Activated CD8-positive, alpha-beta T cell treated with anti-CD3 and anti-CD28 coated beads, Interleukin-2, amount 10 ng/mL, durations not matched to agents 7 days and 5 days (primary cell): ENCODE measurements around the gene PORCN. TPM values are rescaled to one million over a fixed set of nuclear protein-coding genes. Genes with fewer than 3 reads are reported as not detected.

Source experiments
- ATAC-seq: fragments of 150-1000 bp; cut with Tn5 transposase; one replicate; pipeline ENCODE4 v1.10.0; 2021; ENCODE audit warnings: moderate library complexity
- CTCF ChIA-PET: fragments of 350-600 bp; sonication (Branson Sonifier 250); formaldehyde crosslinking; loops from one replicate; lab custom pipeline; 2021; ENCODE audit warnings: antibody characterized with exemption; lab: Charles Lee
- POLR2A ChIA-PET: fragments of 350-600 bp; sonication (Branson Sonifier 250); formaldehyde crosslinking; loops from one replicate; lab custom pipeline; 2021; ENCODE audit warnings: antibody characterized with exemption; lab: Charles Lee
- DNase-seq: peaks from one replicate; pipeline ENCODE4 v3.0.0-alpha.2; 2020
- H3K27ac Mint-ChIP-seq: one replicate; pipeline ENCODE4 v1.8.0; 2021; ENCODE audit warnings: mild to moderate bottlenecking, mixed read lengths
- H3K27me3 Mint-ChIP-seq: one replicate; pipeline ENCODE4 v1.8.0; 2021; ENCODE audit warnings: low read depth, mixed read lengths
- H3K36me3 Mint-ChIP-seq: one replicate; pipeline ENCODE4 v1.8.0; 2021; ENCODE audit warnings: low read depth, mixed read lengths
- H3K4me1 Mint-ChIP-seq: one replicate; pipeline ENCODE4 v1.8.0; 2021; ENCODE audit warnings: low read depth, mixed read lengths
- H3K4me3 Mint-ChIP-seq: one replicate; pipeline ENCODE4 v1.8.0; 2021; ENCODE audit warnings: mild to moderate bottlenecking, mixed read lengths
- H3K9me3 Mint-ChIP-seq: one replicate; pipeline ENCODE4 v1.8.0; 2022; ENCODE audit warnings: mixed read lengths; ENCODE audit not compliant: insufficient read depth
- total RNA-seq, 2 experiments: library from RNA; stranded (reverse); gene quantifications; one replicate each; pipeline ENCODE4 v1.2.3, GENCODE V29; 2021

Gene PORCN
- total RNA-seq, 2 experiments from 2014 or later: 19.4 to 22.7 TPM

DNA sequence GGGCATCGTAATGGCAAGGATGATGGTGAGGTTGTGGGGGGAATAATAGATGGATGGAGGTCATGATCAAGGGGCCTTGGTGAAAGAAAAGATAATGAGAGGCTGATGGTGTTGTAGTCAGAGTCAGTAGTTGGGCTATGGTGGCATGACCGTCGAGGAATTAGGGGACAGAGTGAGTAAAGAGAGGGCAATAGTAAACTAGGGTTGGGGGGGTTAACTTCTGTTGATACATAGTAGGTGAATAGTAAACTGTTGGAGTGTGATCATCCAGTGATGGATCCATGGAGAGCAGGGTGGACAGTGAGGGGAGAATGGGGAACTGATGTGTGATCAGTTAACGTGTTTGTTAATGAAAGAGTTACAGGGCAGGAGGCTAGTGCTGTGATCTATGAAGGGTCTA lies 31.9 kb upstream of the PORCN start:
- Mint-ChIP-seq H3K27me3 (no peaks in the 10 kb centered on the region), H3K4me3 (peak overlapping the region; percentile 94), H3K36me3 (peaks cover 28% of the 10 kb centered on the region), H3K27ac (peak overlapping the region; percentile 92), H3K9me3 (no peaks in the 10 kb centered on the region), H3K4me1 (peaks cover 42% of the 10 kb centered on the region)
- DNase-seq (no peak), ATAC-seq (no peak)
- CTCF ChIA-PET: no interaction called here
- POLR2A ChIA-PET: no interaction called here

GRCh38 chrX:48477960-48478755 lies 30.6 kb upstream of the PORCN start:
- POLR2A ChIA-PET: no interaction called here
- H3K27ac Mint-ChIP-seq: peak overlapping the region; percentile 92

GRCh38 chrX:48478806-48479205 lies 30.0 kb upstream of the PORCN start:
- POLR2A ChIA-PET: no interaction called here

More at GRCh38 chrX:48477960-48478755, 30.6 kb upstream of the PORCN start:
- no peaks in the 10 kb centered on the region for H3K27me3 Mint-ChIP-seq
- peaks cover 41% of the 10 kb centered on the region for H3K4me1 Mint-ChIP-seq
- ATAC-seq (no peak), DNase-seq (no peak)
- peaks cover 33% of the 10 kb centered on the region for H3K36me3 Mint-ChIP-seq
- H3K4me3 Mint-ChIP-seq: peak overlapping the region; percentile 94
- no peaks in the 10 kb centered on the region for H3K9me3 Mint-ChIP-seq
- CTCF ChIA-PET: no interaction called here

DNA sequence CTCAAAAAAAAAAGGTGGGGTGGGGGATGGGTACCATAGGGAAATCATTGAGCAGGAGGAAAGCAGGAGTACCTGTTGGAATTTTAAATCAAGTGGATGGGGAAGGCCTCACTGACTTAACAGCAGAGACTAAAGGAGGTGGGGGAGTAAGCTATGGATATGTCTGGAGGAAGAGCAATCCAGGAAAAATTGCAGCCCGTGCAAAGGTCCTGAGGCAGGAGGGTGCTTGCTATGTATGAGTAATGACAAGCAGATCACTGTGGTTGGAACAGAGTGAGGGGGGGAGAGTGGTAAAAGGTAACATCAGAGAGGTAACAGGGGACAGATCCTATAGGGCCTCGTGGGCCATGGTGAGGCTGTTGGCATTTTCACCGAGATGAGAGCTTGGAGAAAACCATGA lies 28.6 kb upstream of the PORCN start:
- Mint-ChIP-seq H3K27me3 (no peaks in the 10 kb centered on the region), H3K36me3 (peaks cover 33% of the 10 kb centered on the region), H3K9me3 (no peaks in the 10 kb centered on the region), H3K4me1 (peaks cover 23% of the 10 kb centered on the region), H3K4me3 (no peak overlapping the region), H3K27ac (peak overlapping the region; percentile 46)
- ChIA-PET POLR2A (no interaction called here), CTCF (interaction anchor here (1.2 kb wide), 1 partner anchor 14 kb away, joined by 3 read pairs; no protein-coding TSS in a partner anchor)
- ATAC-seq: no peak
- no peak for DNase-seq

More at GRCh38 chrX:48478806-48479205, 30.0 kb upstream of the PORCN start:
- DNase-seq: no peak
- CTCF ChIA-PET: interaction anchor here (1.2 kb wide), 1 partner anchor 15 kb away, joined by 3 read pairs; no protein-coding TSS in a partner anchor
- H3K4me1 Mint-ChIP-seq: peaks cover 36% of the 10 kb centered on the region
- H3K36me3 Mint-ChIP-seq: peaks cover 33% of the 10 kb centered on the region
- no peak for ATAC-seq
- H3K27me3 Mint-ChIP-seq: no peaks in the 10 kb centered on the region
- H3K27ac Mint-ChIP-seq: peak overlapping the region; percentile 60
- no peak overlapping the region for H3K4me3 Mint-ChIP-seq
- H3K9me3 Mint-ChIP-seq: no peaks in the 10 kb centered on the region

DNA sequence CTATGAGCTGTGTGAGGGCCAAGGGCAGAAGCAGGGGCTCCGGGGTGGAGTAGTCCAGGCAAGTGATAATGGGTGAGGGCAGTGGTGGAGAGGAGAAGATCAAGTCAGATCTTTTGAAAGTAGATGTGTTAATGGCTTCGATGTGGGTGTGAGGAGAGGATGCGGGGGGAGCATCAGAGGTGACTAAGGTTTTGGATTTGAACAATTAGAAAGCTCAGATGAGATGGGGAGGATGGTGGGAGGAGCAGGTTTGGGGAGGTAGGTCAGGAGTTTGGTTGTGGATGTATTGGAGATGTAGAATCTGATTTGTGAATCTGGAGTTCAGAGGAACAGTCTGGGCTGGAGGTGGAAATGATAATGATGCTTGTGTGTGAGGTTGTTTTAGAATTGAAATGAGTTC lies 28.2 kb upstream of the PORCN start:
- CTCF ChIA-PET: no interaction called here
- peaks cover 33% of the 10 kb centered on the region for H3K36me3 Mint-ChIP-seq
- H3K27me3 Mint-ChIP-seq: no peaks in the 10 kb centered on the region
- DNase-seq: no peak
- peaks cover 21% of the 10 kb centered on the region for H3K4me1 Mint-ChIP-seq
- POLR2A ChIA-PET: no interaction called here
- no peak for ATAC-seq
- H3K27ac Mint-ChIP-seq: peak overlapping the region; percentile 46
- H3K4me3 Mint-ChIP-seq: no peak overlapping the region
- H3K9me3 Mint-ChIP-seq: no peaks in the 10 kb centered on the region

GRCh38 chrX:48482526-48482925 lies 26.3 kb upstream of the PORCN start:
- ChIA-PET CTCF (no interaction called here), POLR2A (no interaction called here)
- DNase-seq (no peak), ATAC-seq (no peak)
- Mint-ChIP-seq H3K9me3 (no peaks in the 10 kb centered on the region), H3K4me3 (no peak overlapping the region), H3K36me3 (peaks cover 31% of the 10 kb centered on the region), H3K27me3 (no peaks in the 10 kb centered on the region), H3K27ac (no peak overlapping the region), H3K4me1 (peaks cover 11% of the 10 kb centered on the region)

- Mint-ChIP-seq H3K9me3 (no peaks in the 10 kb centered on the region), H3K27ac (no peak overlapping the region), H3K4me3 (no peak overlapping the region), H3K4me1 (no peaks in the 10 kb centered on the region), H3K27me3 (no peaks in the 10 kb centered on the region), H3K36me3 (peaks cover 4% of the 10 kb centered on the region)
- CTCF ChIA-PET: no interaction called here
- POLR2A ChIA-PET: interaction anchor here (0.7 kb wide), 1 partner anchor 78 kb away, joined by 4 read pairs; no protein-coding TSS in a partner anchor
- ATAC-seq (no peak), DNase-seq (no peak)
Observed at GRCh38 chrX:48487362-48487798, 21.4 kb upstream of the PORCN start.

DNA sequence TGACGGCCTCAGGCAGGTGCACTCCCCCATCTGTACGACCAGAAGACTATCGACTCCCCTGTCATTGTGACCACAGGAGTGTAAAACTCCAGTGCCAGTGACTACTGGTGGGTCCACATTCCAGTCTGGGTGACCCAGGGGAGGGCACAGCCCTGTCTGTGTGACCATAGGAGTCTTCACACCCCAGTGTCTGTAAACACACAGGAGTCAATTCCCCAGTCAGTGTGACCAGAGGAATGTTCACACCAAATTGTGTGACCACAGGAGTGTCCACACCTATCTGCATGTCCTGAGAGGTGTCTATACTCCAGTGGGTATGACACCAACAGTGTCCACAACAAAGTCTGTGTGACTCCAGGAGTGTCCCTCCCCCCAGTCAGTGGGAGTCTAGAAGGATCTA lies 20.8 kb upstream of the PORCN start:
- no peaks in the 10 kb centered on the region for H3K9me3 Mint-ChIP-seq
- ATAC-seq (no peak), DNase-seq (no peak)
- H3K4me3 Mint-ChIP-seq: no peak overlapping the region
- no peak overlapping the region for H3K27ac Mint-ChIP-seq
- ChIA-PET POLR2A (no interaction called here), CTCF (no interaction called here)
- peaks cover 4% of the 10 kb centered on the region for H3K36me3 Mint-ChIP-seq
- no peaks in the 10 kb centered on the region for H3K27me3 Mint-ChIP-seq
- no peaks in the 10 kb centered on the region for H3K4me1 Mint-ChIP-seq

DNA sequence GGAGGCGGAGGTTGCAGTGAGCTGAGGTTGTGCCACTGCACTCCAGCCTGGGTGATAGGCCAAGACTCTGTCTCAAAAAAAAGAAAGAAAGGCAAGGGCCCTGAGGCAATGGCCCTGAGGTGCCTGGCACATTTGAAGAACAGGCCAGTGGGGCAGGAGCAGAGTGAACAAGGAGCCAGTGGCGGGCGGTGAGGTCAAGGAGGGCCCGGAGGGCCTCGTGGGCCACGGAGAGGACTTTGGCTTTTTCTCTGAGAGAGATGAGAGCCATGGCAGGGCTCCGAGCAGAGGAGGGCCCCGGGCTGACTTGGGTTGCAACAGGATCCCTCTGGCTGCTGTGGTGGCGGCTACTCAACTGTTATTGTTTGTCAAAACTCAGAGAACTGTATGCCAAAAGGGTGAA lies 19.5 kb upstream of the PORCN start:
- no peaks in the 10 kb centered on the region for H3K9me3 Mint-ChIP-seq
- H3K4me1 Mint-ChIP-seq: no peaks in the 10 kb centered on the region
- ATAC-seq (no peak), DNase-seq (no peak)
- POLR2A ChIA-PET: no interaction called here
- CTCF ChIA-PET: no interaction called here
- H3K36me3 Mint-ChIP-seq: peaks cover 4% of the 10 kb centered on the region
- H3K4me3 Mint-ChIP-seq: no peak overlapping the region
- no peak overlapping the region for H3K27ac Mint-ChIP-seq
- no peaks in the 10 kb centered on the region for H3K27me3 Mint-ChIP-seq

- H3K4me1 Mint-ChIP-seq: no peaks in the 10 kb centered on the region
- H3K27me3 Mint-ChIP-seq: no peaks in the 10 kb centered on the region
- H3K9me3 Mint-ChIP-seq: no peaks in the 10 kb centered on the region
- DNase-seq: no peak
- POLR2A ChIA-PET: no interaction called here
- peaks cover 4% of the 10 kb centered on the region for H3K36me3 Mint-ChIP-seq
- H3K27ac Mint-ChIP-seq: no peak overlapping the region
- CTCF ChIA-PET: no interaction called here
- H3K4me3 Mint-ChIP-seq: no peak overlapping the region
- no peak for ATAC-seq
Observed at GRCh38 chrX:48489892-48490291, 18.9 kb upstream of the PORCN start.

DNA sequence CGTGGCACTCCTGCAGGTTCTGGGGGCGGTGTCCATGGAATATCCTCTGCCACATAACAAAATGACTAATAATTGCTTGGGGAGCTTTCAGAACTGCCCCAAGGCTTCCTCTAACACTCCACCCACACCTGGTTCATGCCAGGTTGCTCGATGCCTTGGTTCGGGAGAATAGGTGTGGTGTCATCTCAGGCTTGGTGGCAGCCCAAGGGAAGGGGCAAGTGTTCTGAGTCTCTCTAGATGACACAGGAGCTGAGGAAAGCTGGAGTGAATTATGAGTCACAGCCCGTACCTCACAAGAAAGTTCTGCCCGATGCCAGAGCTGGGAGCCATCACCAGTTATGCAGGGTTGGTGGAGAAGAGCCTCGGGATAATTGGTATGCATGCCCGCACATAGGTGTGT lies 18.1 kb upstream of the PORCN start:
- DNase-seq: no peak
- no peaks in the 10 kb centered on the region for H3K27me3 Mint-ChIP-seq
- no peak for ATAC-seq
- no peak overlapping the region for H3K4me3 Mint-ChIP-seq
- no peak overlapping the region for H3K27ac Mint-ChIP-seq
- no peaks in the 10 kb centered on the region for H3K9me3 Mint-ChIP-seq
- no peaks in the 10 kb centered on the region for H3K4me1 Mint-ChIP-seq
- CTCF ChIA-PET: no interaction called here
- POLR2A ChIA-PET: no interaction called here
- peaks cover 4% of the 10 kb centered on the region for H3K36me3 Mint-ChIP-seq

- ChIA-PET CTCF (no interaction called here), POLR2A (no interaction called here)
- no peak overlapping the region for H3K4me3 Mint-ChIP-seq
- H3K27me3 Mint-ChIP-seq: no peaks in the 10 kb centered on the region
- H3K36me3 Mint-ChIP-seq: peaks cover 4% of the 10 kb centered on the region
- H3K27ac Mint-ChIP-seq: no peak overlapping the region
- H3K9me3 Mint-ChIP-seq: no peaks in the 10 kb centered on the region
- DNase-seq: no peak
- no peaks in the 10 kb centered on the region for H3K4me1 Mint-ChIP-seq
- ATAC-seq: no peak
Observed at GRCh38 chrX:48491809-48492208, 17.0 kb upstream of the PORCN start.
